B cell (primary cell): ENCODE results near the gene DCTPP1. TPM values are rescaled to one million over a fixed set of nuclear protein-coding genes. Genes with fewer than 3 reads are reported as not detected.

Experiments
- ATAC-seq: fragments of 200-7000 bp; cut with Tn5 transposase; one replicate; pipeline ENCODE4 v1.10.0; 2021; ENCODE audit warnings: low read depth, mild to moderate bottlenecking, moderate number of reproducible peaks, moderate library complexity
- CTCF ChIA-PET: fragments of 350-600 bp; sonication (Branson Sonifier 250); formaldehyde crosslinking; loops from one replicate; lab custom pipeline; 2021; ENCODE audit warnings: antibody characterized with exemption, inconsistent platforms; lab: Charles Lee
- POLR2A ChIA-PET: fragments of 350-600 bp; sonication (Branson Sonifier 250); formaldehyde crosslinking; loops from one replicate; lab custom pipeline; 2021; ENCODE audit warnings: antibody characterized with exemption; lab: Charles Lee
- DNase-seq: peaks from one replicate; pipeline ENCODE4 v3.0.0; 2013
- H2AFZ ChIP-seq: 2 replicates; pipeline ENCODE4 v1.6.1; 2012; ENCODE audit warnings: mild to moderate bottlenecking, low read depth, low read length; ENCODE audit not compliant: insufficient read depth, poor library complexity, severe bottlenecking
- H3K27ac ChIP-seq, 2 donors: 1 replicate in 1 of 2; 2 replicates in 1 of 2; pipeline ENCODE4 v1.5.1; 2012 to 2013; ENCODE audit warnings: low read length in 2 of 2, mild to moderate bottlenecking in 2 of 2, moderate library complexity in 1 of 2
- H3K27me3 ChIP-seq, 4 experiments: fragments of 200-600 bp in 1 of 4; sonication (generic) in 1 of 4; replicated peaks in 1 of 4; 1 replicate in 2 of 4; 2 replicates in 2 of 4; pipeline versions ENCODE4 v1.6.1 to v1.7.0; 2013 to 2016; ENCODE audit warnings: low read length in 3 of 4, mild to moderate bottlenecking in 2 of 4, mixed read lengths in 1 of 4, moderate library complexity in 1 of 4; ENCODE audit not compliant: insufficient read depth in 4 of 4, control insufficient read depth in 3 of 4; ENCODE audit errors: control extremely low read depth in 1 of 4
- H3K36me3 ChIP-seq, 2 experiments: replicated peaks in 1 of 2; 1 replicate in 1 of 2; 2 replicates in 1 of 2; pipeline versions ENCODE4 v1.6.1 to v1.7.1; 2013; ENCODE audit warnings: low read length in 1 of 2; ENCODE audit not compliant: insufficient read depth in 2 of 2, control insufficient read depth in 1 of 2; ENCODE audit errors: control extremely low read depth in 1 of 2, extremely low read depth in 1 of 2
- H3K4me1 ChIP-seq, 2 donors: fragments of 200-600 bp in 1 of 2; sonication (generic) in 1 of 2; 1 replicate in 1 of 2; 2 replicates in 1 of 2; pipeline versions ENCODE4 v1.5.1 to v1.6.1; 2013 to 2017; ENCODE audit warnings: low read length in 2 of 2; ENCODE audit not compliant: control insufficient read depth in 2 of 2, insufficient read depth in 2 of 2
- H3K4me2 ChIP-seq: replicated peaks from 2 replicates; pipeline ENCODE3; 2012; ENCODE audit warnings: mild to moderate bottlenecking, low read depth, low read length; ENCODE audit not compliant: poor library complexity, severe bottlenecking
- H3K4me3 ChIP-seq, 5 experiments: fragments of 200-600 bp in 1 of 5; sonication (generic) in 1 of 5; 1 replicate in 3 of 5; 2 replicates in 2 of 5; pipeline versions ENCODE4 v1.5.1 to v1.7.0; 2011 to 2016; ENCODE audit warnings: low read length in 4 of 5, mild to moderate bottlenecking in 4 of 5, low read depth in 2 of 5, control low read depth in 1 of 5, moderate library complexity in 1 of 5; ENCODE audit not compliant: insufficient read depth in 1 of 5; ENCODE audit errors: control extremely low read depth in 1 of 5, extremely low read depth in 1 of 5
- H3K79me2 ChIP-seq: fragments of 200-600 bp; sonication (generic); one replicate; pipeline ENCODE4 v1.6.0; 2016; ENCODE audit warnings: low read length; ENCODE audit not compliant: control insufficient read depth, insufficient read depth
- H3K9ac ChIP-seq: fragments of 200-600 bp; sonication (generic); 2 replicates; pipeline ENCODE4 v1.6.1; 2017; ENCODE audit warnings: mild to moderate bottlenecking, low read length, moderate library complexity
- H3K9me3 ChIP-seq, 3 donors: one replicate each; pipeline versions ENCODE4 v1.6.1 to v1.7.1; 2013; ENCODE audit warnings: low read length in 2 of 3; ENCODE audit not compliant: control insufficient read depth in 2 of 3, insufficient read depth in 1 of 3; ENCODE audit errors: control extremely low read depth in 1 of 3
- H4K20me1 ChIP-seq: 2 replicates; pipeline ENCODE4 v1.6.0; 2012; ENCODE audit warnings: mild to moderate bottlenecking, low read length; ENCODE audit not compliant: insufficient read depth, control insufficient read depth, poor library complexity, severe bottlenecking
- H3K27ac Mint-ChIP-seq: one replicate; pipeline ENCODE4 v1.8.0; 2021; ENCODE audit warnings: mixed read lengths
- H3K27me3 Mint-ChIP-seq: one replicate; pipeline ENCODE4 v1.8.0; 2021; ENCODE audit warnings: mixed read lengths
- H3K4me1 Mint-ChIP-seq: one replicate; pipeline ENCODE4 v1.8.0; 2021; ENCODE audit warnings: mixed read lengths
- H3K4me3 Mint-ChIP-seq: one replicate; pipeline ENCODE4 v1.8.0; 2021; ENCODE audit warnings: mixed read lengths
- H3K9me3 Mint-ChIP-seq: one replicate; pipeline ENCODE4 v1.8.0; 2022; ENCODE audit warnings: mixed read lengths; ENCODE audit not compliant: insufficient read depth
- CTCF ChIP-seq: fragments of 200-600 bp; IDR thresholded peaks from one replicate; pipeline ENCODE4 v1.8.0; 2022; ENCODE audit warnings: antibody characterized with exemption, mild to moderate bottlenecking
- EZH2 ChIP-seq: IDR thresholded peaks from 2 replicates; pipeline ENCODE4 v1.6.1; 2012; ENCODE audit warnings: borderline replicate concordance, low read depth, mild to moderate bottlenecking, moderate library complexity, low read length; ENCODE audit not compliant: insufficient read depth, poor library complexity, severe bottlenecking
- WGBS: methylation state at CpG from one replicate; pipeline ENCODE4 v1.1.5; 2013; ENCODE audit warnings: missing lambda C conversion rate; ENCODE audit not compliant: insufficient coverage; 5-methylcytosine and 5-hydroxymethylcytosine counted together
- intact Hi-C: fragments of 100-400 bp; cut with micrococcal nuclease; formaldehyde crosslinking; loops from one replicate; pipeline ENCODE4 v1.10.0; 2022
- polyA plus RNA-seq: library from polyadenylated mRNA; depleted of rRNA; stranded (reverse); fragments of >200 nt; gene quantifications from 2 replicates; pipeline ENCODE4 v1.2.3, GENCODE V29; 2012
- total RNA-seq, 2 donors: library from RNA; stranded (reverse); fragments of 120-200 nt in 1 of 2; gene quantifications; 1 replicate in 1 of 2; 2 replicates in 1 of 2; pipeline versions ENCODE4 v1.2.3 to v1.2.4, GENCODE V29; 2013 to 2022

The DCTPP1 gene
- total and polyA plus RNA-seq, 2 donors (not counting 1 experiment from before 2014, with no cell fraction given), result 25.0 to 30.3 TPM

GRCh38 chr16:30409125-30410060 lies 20.4 kb downstream of the DCTPP1 start:
- intact Hi-C loops, result loop anchor here (1.0 to 2.0 kb wide), 2 partner anchors 15 to 27 kb away; partner anchors contain the start of genes SEPTIN1 and ZNF48
- CTCF ChIA-PET, result interaction anchor here (0.7 to 5.4 kb wide), 36 partner anchors 8 to 368 kb away, joined by 3 to 65 read pairs (median 4); partner anchors contain the start of genes ALDOA, CD2BP2, DCTPP1 and GDPD3
- 20% methylated on average over 8 of the region's 15 CpGs for WGBS
- H3K9ac ChIP-seq, result no peak overlapping the region
- H3K79me2 ChIP-seq, result peaks cover 8% of the 10 kb centered on the region
- ATAC-seq, result peak; percentile 54
- H3K4me3 ChIP-seq, result no peak overlapping the region
- peaks cover 0 to 7% of the 10 kb centered on the region in 2 experiments for H3K36me3 ChIP-seq
- POLR2A ChIA-PET, result interaction anchor here (0.6 to 1.9 kb wide), 12 partner anchors 10 to 519 kb away, joined by 3 to 11 read pairs (median 4); partner anchors contain the start of genes CD2BP2, DCTPP1, SEPTIN1 and TBC1D10B
- H3K4me1 Mint-ChIP-seq, result peaks cover 21% of the 10 kb centered on the region
- peak; percentile 91 for DNase-seq
- TF ChIP-seq EZH2, result no peak
- peak; percentile 93 for TF ChIP-seq CTCF
- H2AFZ ChIP-seq, result peak overlapping the region; percentile 30
- no peaks in the 10 kb centered on the region for H3K27me3 ChIP-seq
- H3K4me2 ChIP-seq, result peak overlapping the region; percentile 56
- peaks cover 3% of the 10 kb centered on the region for H3K27me3 Mint-ChIP-seq
- H3K4me3 Mint-ChIP-seq, result peak overlapping the region; percentile 62
- H3K9me3 ChIP-seq, result no peaks in the 10 kb centered on the region
- H3K9me3 Mint-ChIP-seq, result no peaks in the 10 kb centered on the region
- peak overlapping the region in 1 of 2 donors; percentile 33 for H3K27ac ChIP-seq
- no peaks in the 10 kb centered on the region for H4K20me1 ChIP-seq
- peaks cover 15 to 23% of the 10 kb centered on the region in 2 donors for H3K4me1 ChIP-seq
- H3K27ac Mint-ChIP-seq, result peak overlapping the region; percentile 76
